NCI-H2107 (cell line): Measurements from ENCODE around the gene SMAD6.

ENCODE experiments used
- DNase-seq: peaks from one replicate; lab custom pipeline; 2025; lab: John Stamatoyannopoulos, UW

The SMAD6 gene

DNA sequence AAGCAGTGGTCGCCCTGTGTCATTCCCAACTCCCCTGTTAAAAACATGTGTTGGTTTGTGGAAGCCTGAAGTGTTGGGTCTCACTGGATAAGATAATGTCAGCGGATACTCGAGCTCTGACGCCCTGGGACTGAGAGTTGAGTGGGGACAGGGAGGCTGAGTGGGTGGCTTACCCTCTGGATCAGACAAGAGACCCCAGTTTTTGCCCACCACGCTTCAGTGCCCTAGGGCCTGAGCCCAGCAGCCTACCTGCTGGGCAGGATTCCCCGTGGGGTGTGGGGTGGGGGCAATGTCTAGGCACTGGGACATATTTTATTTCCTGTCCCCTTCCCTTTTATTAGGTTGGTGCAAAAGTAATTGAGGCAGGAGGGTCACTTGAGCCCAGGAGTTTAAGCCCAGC, 75.0 kb downstream of the SMAD6 start:
- no peak for DNase-seq

DNA sequence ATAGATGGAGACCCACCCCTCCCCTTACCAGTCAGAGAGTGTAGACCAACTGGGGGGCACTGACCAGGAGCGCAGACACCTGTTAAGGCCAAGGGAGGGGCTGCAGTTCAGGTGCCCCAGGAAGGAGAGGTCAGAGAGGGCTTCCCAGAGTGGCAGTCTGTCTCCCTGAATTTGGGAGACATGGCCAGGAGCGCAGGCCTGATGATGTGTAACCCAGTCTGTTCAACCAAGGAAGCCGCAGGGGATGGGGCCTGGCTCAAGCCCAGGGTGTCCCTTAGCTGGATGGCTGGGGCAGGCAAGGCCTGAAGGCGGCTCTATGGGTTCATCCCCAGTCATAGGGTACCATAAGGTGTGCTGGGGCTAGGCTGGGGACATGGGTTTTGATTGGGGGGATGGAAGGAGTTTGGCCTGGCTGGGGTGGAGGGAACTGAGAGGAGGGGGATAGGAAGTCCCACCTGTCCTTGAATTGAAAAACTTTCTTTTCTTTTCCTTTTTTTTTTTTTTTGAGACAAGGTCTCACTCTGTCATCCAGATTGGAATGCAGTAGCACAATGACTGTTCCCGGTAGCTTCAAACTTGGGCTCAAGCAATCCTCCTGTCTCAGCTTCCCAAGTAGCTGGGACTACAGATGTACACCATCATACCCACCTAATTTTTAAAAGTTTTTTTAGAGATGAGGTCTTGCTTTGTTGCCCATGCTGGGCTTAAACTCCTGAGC, 75.7 kb downstream of the SMAD6 start:
- no peak for DNase-seq

DNA sequence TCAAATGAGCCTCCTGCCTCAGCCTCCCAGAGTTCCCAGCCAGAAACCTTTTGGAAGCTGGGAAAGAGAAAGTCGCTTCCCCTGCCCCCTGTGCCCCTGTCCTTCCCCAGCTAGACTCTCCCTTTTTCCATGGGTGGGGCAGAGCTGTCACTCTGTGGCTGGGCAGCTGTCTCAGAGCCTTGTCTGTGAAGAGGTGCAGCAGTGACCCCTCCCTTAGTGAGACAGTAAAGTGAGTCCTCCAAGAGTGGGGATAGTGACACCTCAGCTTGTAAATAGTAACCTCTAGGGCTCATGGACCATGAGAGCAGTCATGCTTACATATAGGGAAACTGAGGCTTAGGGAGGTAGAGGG, 76.3 kb downstream of the SMAD6 start:
- no peak for DNase-seq

GRCh38 chr15:66778716-66779115, 76.7 kb downstream of the SMAD6 start:
- DNase-seq, result no peak

DNA sequence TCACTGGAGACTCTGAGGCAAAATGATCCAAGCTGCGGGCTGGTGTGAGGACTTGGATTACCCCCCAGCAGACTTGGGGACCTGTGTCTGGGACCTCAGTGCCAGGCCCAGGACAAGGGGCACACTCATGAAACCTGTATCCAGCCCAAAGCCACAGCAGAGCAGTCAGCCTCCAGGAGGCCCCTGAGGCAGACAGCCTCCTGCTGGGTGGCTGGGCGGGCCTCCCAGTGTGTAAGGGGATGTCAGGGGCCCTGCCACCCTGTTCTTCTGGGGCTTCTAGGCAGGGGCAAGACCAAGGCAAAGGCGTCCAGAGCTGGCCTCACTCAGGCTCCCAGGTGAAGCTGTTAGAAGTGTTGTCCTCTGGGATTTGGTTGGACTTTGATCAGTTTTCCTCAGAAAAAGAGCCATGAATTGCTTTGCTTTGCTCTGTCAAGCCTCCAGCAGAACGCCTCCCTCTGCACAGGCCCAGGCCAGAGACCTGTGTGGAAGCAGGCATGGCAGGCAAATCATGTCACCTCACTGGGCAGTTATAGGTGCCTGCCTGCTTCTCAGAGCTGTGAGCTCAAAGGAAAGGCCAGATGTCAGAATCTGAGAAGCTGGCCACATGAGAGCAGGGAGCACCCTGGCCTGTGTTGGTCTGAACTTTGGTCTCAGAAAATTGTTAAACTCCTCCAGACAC, 77.4 kb downstream of the SMAD6 start:
- DNase-seq, result no peak

DNA sequence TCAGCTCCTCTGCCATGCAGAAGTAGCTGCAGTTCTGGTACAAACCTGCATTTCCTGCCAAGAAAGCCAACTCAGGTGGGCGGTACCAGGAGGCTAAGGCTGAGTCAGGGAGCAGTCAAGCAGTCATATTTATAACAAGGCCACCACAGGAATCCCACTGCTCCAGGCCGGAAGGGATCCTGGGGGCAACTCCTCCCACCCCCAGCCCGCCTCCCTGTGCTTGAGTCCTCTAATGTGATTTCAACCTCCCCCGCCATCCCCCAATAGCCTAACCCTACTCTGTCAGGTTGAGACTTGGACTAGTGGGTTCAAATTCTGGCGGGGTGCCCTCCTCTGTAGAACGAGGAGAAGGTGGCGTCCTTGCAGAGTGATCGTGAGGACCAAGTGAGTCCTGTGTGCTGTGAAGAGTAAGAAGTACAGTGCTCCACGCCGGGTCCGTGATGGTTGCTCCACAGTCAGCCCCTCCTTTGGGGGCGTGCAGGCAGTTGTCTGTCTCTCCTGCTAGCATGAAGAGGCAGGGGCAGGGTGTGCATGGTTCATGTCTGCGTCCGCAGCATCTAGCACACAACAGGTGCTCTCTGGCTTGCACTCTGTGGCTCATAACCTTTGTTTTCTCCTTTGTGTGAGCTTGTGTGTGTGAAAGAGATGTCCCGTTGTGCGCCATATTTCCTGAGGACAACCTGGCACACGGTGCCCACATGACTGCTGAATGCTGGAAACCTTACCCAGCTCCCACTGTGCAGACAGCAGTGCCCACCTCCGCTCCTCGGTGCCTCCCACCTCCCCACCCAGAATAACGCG, 78.3 kb downstream of the SMAD6 start:
- no peak for DNase-seq

DNA sequence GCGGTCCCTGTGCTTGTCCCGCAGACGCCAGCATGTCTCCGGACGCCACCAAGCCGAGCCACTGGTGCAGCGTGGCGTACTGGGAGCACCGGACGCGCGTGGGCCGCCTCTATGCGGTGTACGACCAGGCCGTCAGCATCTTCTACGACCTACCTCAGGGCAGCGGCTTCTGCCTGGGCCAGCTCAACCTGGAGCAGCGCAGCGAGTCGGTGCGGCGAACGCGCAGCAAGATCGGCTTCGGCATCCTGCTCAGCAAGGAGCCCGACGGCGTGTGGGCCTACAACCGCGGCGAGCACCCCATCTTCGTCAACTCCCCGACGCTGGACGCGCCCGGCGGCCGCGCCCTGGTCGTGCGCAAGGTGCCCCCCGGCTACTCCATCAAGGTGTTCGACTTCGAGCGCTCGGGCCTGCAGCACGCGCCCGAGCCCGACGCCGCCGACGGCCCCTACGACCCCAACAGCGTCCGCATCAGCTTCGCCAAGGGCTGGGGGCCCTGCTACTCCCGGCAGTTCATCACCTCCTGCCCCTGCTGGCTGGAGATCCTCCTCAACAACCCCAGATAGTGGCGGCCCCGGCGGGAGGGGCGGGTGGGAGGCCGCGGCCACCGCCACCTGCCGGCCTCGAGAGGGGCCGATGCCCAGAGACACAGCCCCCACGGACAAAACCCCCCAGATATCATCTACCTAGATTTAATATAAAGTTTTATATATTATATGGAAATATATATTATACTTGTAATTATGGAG, 79.1 kb downstream of the SMAD6 start:
- DNase-seq, result no peak

GRCh38 chr15:66782785-66783184, 80.7 kb downstream of the SMAD6 start:
- DNase-seq, result no peak

- no peak for DNase-seq
Observed at GRCh38 chr15:66783314-66783713, 81.3 kb downstream of the SMAD6 start.

GRCh38 chr15:66783725-66784124, 81.7 kb downstream of the SMAD6 start:
- no peak for DNase-seq

DNA sequence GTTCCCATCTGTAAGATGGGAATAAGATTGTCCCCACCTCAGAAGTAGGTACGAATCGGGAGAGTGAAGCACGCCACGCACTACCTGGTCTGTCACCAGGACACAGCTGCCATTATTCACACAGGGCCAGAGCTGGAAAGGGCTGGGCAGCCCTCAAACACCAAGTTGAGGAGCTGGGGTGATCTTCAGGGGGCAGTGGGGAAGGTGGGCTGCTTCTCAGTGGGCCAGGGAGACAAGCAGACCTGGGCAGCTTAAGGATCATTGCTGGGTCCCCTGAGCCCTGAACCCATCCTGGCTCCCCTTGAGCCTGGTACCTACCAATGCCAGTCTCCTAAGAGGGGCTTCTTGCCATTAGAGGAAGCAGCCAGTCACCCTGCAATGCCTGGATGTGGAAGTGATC, 82.1 kb downstream of the SMAD6 start:
- DNase-seq, result no peak

- no peak for DNase-seq
Observed at GRCh38 chr15:66785637-66786036, 83.6 kb downstream of the SMAD6 start.

DNA sequence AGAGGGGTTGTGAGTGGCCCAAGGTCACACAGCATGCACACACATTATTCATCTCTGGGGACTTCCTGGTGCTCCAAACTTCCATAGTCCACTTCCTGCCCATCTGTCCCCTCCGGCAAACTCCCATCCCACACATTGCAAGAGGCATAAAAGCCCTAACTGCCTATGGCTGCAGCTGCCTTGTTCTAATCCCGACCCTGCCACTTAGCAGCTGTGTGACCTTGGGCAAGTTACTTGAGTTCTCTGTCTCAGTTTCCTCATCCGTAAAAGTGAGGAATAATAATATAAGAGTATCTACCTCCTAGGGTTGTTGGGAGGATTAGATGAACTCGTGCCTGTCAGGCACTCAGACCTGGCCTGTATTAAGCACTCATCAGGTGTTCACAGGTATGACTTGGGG, 84.2 kb downstream of the SMAD6 start:
- no peak for DNase-seq

DNA sequence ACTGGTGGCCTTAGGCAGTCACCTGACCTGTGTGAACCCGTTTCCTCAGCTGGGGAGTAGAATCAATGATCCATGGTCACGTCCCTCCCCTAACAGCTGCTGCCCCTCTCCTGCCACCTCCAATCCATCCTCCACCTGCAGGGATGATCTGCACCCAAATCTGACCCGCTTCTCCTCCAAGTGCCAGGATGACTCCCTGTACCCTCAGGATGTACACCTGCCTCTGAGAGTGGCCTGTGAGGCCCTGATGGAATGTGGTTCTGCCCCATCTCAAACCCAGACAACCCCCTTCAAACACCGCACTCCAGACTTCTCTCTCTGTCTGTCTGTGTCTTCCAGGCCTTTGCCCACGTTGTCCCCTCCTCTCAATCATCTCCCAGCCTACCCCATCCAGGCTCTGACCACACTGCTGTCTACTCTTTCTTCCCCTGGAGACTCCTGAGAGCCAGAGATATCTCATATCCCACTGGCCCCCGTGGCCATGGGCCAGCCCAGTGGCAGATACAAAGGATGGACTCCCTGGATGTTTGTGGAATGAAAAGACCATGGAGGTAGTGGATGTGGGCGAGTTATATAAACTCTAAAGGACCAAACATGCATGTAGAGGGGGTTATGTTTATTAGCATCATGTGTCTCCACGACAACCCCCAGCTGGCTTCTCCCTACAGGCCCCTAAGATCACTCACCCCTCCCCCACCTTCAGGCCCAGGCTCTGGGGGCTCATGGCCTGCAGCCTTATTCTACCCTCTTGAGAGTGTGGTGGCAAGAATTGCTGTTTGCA, 84.9 kb downstream of the SMAD6 start:
- DNase-seq, result no peak

DNA sequence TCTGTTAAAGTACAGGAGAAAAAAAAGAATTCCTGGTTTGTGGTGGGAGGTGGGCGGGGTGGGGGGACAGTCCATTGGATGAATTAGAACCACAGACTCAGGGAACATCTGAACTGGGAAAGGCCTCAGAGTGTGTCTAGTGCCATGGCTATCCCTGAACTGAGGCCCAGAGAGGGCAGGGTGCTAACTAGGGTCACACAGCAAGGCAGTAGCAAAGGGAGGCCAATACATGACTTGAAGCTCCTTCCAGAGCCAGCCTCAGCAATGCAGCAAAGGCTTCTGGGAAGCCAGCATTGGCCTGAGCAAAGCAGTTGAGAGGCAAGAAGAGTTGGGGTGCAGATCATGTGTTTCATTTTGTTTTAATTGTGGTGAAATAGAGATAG, 85.4 kb downstream of the SMAD6 start:
- no peak for DNase-seq

GRCh38 chr15:66788024-66788423, 86.0 kb downstream of the SMAD6 start:
- DNase-seq, result no peak

DNA sequence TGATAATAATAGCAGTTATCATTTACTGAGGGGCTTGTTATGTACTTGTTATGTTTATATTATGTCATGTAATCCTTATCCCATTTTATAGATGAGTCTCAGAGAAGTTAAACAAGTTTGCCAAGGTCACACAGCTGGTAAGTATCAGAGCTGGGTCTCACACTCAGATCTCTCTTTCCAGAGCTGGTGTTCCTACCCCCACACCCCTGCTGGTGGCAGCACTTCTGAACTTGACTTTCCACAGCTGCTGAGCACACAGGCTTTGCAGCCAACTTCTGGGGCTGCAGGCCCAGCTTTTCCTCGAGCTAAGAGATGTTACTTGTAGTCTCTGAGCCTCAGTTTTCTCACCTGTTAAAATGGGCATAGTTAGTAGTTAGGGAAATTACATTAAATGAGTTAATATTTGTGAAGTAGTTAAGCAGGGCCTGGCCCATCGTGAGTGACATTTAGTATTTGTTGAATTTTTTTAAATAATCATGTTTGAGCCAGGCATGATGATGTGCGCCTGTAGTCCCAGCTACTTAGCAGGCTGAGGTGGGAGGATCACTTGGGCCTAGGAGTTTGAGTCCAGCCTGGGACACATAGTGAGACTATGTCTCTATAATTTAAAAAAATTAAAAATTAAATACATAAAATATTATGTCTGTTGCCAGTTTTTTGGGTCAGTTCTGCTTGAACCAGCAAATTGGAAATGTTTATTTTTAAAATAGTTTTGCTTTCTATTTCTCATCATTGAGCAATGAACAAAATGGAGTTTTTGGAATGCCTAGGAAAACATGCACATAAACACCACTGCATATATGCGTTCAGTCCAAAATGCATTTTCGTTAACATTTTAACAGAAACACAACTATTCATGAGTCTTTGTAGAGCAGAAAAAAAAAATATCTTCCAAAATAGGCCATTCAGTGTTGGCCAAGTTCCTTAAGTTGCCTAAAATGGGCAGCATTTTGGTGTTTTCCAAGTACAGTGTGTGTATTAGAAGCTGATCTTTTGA, 87.3 kb downstream of the SMAD6 start:
- DNase-seq, result no peak

DNA sequence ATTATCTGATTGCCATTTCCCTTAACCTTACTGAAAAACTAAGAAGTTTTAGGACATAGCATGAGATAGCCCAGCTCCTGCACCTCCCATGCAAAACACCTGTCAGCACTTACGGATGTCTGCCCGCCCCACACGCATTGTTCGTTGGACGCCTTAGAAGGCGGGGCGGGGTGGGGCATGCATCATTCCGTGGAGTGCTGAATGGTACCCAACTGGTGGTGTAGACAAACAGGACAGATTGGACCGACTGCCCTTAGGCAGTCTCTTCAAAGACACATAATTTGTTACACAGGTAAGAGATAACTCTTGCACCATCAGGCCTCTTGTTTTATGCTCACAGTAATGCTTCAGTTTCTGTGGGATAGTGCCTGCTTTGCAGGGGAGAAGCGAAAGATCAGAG, 93.8 kb downstream of the SMAD6 start:
- DNase-seq, result no peak

DNA sequence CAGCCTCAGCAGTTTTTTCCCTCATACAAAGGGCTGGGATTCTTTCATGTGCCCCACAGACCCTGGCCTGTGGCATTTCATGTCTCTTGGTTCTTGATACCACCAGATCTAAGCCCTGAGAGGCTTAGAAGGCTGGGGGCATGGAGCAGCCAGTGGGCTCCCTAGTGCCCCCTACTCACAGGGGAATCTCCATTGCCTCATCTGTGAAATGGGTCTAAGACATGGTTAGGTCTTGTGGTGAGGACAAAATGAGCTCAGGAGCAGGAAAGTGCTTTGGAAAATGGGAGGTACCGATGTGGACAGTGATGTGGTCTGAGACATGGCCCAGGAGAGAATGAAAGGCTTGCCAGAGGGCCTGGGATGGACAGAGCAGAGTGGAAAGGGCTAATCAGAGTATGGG, 94.3 kb downstream of the SMAD6 start:
- no peak for DNase-seq

DNA sequence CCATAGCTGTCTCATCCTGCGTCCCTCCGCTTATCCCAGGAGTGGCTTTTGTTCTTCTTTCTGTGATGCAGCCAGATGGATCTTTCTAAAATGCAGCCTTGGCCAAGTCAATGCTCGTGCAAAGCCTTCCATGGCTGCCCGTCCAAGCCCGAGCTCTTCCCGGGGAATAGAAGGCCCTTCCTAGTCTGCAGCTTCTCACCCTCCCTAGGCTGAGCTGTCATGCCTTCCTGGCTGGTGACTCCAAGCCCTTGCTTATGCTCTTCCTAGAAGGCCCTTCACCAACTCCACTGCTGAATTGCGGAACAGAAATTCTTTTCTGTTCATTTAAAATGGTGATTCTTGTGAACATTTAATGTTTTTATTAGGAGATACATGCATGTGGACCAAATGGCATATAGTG, 95.9 kb downstream of the SMAD6 start:
- no peak for DNase-seq
